SK-N-MC (cell line): ENCODE results near the gene EYA3.

Source experiments
- EZH2 ChIP-seq: fragments of 200-600 bp; sonication (generic); IDR thresholded peaks from one replicate; pipeline ENCODE4 v1.6.1; 2017; ENCODE audit warnings: antibody characterized with exemption
- POLR2AphosphoS5 ChIP-seq: IDR thresholded peaks from 2 replicates; pipeline ENCODE4 v1.6.1; 2012; ENCODE audit warnings: mild to moderate bottlenecking, low read depth, low read length, borderline replicate concordance

GRCh38 chr1:27963393-27963792 lies 125.0 kb downstream of the EYA3 start:
- TF ChIP-seq EZH2 (no peak), POLR2AphosphoS5 (no peak)
